GM18502 (cell line): ENCODE measurements around the gene KIF4A.

Experiments used
- ATAC-seq: cut with Tn5 transposase; IDR thresholded peaks from one replicate; pipeline ENCODE4 v1.9.1; 2021; ENCODE audit warnings: mild to moderate bottlenecking; ENCODE audit not compliant: unreplicated experiment, poor library complexity

Gene KIF4A

GRCh38 chrX:70434352-70434866, 144.5 kb downstream of the KIF4A start:
- peak; percentile 69 for ATAC-seq

DNA sequence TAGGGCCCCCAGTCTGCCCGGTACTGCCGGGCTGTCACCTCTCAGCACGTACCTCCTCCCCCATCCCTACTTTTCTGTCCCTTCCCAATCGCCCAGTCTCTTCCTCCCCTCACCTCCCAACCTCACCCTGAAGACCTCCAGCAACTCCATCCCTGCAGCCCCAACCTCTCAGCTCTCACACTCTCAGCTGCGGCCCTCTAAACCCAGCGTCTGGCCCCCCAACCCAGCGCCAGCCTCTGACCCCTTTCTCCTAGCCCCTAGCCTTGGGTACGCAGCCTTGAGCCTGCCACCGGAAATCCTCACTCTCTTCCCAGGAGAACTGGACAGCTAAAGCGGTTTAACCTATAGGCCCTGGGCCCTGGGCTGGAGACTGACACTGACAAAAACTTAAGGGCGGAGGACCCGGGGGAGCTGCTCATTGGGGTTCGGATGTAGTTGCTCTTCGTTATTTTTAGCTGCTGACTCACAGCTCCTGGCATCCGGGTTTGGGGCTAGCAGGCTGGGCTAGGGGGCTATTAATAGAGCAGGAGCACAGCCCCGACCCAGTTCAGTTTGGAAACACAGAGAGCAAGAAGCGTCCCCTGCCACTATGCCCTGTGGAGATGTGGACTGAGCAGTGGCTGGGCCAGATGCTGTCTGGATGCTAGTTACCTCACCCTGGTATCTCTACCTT, 145.1 kb downstream of the KIF4A start:
- ATAC-seq = no peak

DNA sequence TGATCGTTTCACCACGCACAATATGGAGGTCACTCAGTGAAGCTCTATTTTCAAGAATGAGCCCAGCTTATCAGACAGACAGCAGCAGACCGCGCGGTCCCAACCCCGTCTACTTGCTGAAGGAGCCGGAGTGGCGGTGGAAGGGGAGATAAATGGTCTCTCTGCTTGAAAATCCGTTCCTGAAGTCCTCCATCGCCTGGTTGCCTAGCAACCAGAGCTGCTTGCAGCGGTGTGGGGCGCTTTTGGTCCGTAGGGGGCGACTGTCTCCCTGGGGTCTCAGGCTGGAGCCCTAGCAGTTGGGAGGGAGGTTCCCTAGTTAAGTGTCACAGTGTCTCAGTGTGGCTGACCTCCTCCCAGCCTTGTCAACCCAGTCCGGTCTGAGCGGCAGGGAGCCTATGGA, 146.4 kb downstream of the KIF4A start:
- ATAC-seq = no peak

GRCh38 chrX:70437011-70437410, 147.1 kb downstream of the KIF4A start:
- no peak for ATAC-seq

GRCh38 chrX:70437921-70438665, 148.2 kb downstream of the KIF4A start:
- no peak for ATAC-seq

GRCh38 chrX:70439016-70439415, 149.1 kb downstream of the KIF4A start:
- no peak for ATAC-seq

GRCh38 chrX:70442224-70442623, 152.3 kb downstream of the KIF4A start:
- ATAC-seq = no peak

DNA sequence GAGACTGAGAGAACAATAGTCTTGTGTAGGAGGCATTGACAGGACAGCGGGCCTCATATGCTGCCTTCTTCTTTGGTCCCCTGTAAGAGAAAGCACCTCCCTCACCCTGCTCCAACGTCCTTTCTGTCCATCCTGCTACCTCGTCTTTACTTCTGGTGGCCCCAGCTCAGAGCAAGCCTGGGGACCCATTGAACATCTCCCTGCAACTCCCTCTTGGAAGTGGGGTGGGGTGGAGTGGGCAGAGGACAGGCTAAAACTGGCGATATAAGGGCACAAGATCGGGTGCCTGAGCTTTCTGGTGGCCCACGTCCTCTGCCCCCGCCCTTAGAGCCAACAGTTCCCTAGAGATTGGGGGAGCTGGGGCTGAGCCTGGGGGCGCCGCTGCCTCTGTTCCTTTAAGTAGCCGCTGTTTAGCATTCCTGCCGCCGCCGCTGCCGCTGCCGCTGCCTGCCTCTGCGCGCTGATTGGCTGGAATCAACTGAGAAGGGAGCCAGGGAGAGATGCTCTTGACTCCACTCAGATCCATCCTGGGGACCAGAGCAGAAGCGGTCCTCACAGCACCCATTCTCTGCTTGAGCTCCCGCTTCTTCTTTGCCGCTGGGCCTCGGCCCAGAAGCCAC, 154.5 kb downstream of the KIF4A start, which contains the start of gene DLG3:
DLG3 (plus strand) TSS at position 510 of the 620 bp plus-strand sequence. CDS start 367 bp downstream, outside the sequence.
- no peak for ATAC-seq

GRCh38 chrX:70444946-70445656, 155.2 kb downstream of the KIF4A start:
- ATAC-seq = no peak

DNA sequence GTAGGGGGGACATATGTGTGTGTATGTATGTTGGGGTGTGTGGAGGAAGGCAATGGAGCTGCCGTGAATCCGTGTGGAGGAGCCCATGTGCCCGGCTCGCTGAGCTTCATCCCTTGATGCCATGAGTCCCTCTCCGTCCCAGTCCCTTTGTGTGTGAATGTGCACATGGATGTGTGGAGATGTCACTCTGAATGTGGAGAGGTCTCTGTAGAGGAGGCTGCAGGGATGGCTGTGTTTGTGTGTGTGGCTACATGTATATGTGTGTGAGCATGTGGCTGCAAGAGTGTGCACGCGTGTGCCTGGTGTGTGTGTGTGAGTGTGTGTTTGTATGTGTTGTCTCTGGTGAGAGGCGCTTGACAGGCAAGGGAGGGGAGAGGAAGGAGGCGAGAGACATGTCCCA, 156.0 kb downstream of the KIF4A start:
- no peak for ATAC-seq

- ATAC-seq = no peak
Measured at GRCh38 chrX:70446380-70447350, 156.8 kb downstream of the KIF4A start.

DNA sequence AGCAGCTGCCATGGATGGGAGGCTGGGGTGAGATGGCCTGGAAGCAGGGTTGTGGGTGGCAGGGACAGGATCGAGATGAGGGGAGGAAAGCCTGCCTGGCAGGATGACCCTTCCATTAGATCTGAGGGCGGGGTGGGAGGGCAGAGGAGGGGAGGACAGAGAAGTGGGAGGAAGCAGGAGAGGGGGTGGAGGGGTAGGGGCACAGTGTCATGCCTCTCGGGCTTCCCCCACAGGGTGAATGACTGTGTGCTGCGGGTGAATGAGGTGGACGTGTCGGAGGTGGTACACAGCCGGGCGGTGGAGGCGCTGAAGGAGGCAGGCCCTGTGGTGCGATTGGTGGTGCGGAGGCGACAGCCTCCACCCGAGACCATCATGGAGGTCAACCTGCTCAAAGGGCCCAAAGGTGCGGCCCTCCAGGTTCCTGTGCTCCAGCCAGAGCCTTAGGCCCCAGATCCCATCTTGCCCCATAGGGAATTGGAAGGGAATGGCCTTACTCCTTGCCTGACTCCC, 159.6 kb downstream of the KIF4A start:
- no peak for ATAC-seq

DNA sequence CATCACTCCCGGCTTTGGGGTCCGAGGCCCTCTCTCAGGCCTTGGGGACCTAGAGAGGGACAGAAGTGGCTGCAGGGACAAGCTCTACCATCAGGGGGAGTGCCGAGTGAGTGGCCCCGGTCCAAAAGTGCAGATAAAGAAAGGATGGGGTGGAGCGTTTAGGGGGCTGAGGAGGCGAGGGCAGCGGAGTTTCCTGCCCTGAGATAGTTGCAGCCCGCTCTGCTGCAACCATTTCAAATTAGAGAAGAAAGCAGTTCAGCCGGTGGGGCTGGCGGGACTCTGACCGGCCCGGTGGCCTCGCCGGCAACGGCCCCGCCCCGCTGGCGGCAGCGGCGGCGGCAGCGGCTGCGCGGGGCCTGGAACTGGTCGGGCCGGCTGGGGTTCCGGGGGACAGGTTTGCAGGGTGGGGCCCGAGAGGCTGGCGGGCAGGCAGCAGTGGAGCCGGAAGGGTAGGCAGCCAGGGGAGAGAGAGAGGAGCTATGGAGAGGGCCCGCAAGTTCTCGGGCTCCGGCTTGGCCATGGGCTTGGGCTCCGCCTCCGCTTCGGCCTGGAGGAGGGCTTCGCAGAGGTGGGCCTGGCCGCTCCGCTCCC, 162.3 kb downstream of the KIF4A start:
- peak; percentile 45 for ATAC-seq

- no peak for ATAC-seq
Measured at GRCh38 chrX:70453024-70453618, 163.2 kb downstream of the KIF4A start.

DNA sequence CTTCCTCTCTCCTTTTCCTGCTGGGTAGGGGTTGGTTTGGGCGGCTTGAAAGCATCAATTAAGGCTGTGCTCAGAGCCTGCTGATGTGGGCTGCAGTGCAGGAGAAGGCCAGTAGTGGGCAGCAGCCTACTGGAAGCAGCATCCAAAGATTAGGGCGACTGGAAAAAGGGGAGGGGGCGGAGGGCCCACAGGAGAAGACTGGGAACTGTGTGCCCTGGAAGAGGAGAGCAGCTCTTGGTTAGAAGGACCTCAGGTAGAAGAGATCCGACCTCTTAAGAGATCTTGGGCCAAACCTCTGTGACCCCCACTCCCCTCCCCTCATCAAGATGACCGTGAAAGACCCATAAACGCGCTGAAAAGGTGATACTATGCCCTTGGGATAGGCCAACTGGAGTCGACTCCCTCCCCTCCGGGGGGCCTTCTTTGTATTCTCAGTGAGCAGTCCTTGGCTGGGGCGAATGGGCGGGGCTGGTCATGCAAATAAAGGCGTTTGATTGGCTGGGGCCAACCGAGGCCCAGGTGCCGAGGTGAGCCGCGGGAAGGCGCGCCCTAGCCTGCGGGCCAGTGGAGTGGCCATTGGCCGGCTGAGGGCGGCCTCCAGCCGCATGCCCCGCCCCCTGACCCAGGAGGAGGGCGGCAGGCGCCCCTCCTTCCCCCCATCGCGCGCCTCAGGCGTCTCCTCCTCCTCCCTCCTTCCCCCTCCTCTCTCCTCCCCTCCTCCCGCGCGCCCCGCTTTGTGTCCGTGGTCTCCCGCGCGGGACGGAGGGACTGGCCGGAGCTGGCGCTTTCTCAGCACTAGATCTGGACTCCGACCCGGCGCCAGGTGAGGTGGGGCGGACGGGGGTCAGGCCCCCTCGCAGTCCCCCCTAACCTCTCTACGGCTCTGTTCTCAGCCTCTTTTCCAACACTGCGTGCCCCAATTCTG, 164.8 kb downstream of the KIF4A start:
- peak; percentile 58 for ATAC-seq

DNA sequence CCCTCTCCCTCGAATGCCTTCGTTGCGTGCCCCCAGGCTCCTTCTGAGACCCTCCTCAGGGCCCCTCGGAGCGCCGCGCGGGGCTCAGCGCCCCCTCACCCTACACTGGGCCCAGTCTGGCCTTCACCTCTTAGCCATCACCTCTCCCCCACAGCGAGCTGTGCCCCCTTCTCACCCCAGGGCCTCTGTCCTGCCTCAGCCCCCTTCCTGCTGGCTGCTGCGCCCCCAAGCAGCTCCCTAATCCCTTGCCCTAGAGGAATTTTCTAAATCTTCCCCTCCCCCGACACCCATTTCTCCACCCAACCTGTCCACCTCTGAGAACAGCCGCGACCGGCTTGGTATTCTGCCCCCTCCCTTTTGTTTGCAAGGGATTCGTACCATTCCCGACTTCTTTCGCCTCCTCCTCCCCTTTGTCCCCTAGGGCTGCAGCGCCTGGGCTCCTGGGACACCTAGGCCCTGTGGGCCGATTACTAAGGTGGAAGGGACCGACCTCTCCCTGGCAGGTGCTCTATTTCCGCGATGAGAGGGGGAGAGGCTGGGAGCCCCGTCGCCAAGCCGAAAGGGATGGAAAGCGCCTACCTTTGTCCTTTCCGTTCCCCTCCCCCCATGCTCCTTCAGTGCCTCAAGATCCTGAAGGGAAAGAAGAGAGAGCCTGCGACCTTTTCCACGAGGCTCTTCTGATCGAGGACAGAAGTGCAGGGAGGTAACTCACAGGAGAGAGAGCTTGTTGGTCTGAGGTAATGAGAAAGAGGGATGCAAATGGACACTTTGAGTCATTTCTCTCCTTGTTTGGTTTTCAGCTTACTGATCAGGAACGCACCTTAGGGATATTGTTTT, 165.7 kb downstream of the KIF4A start:
- ATAC-seq = peak; percentile 34

GRCh38 chrX:70456256-70456655, 166.4 kb downstream of the KIF4A start:
- ATAC-seq = peak; percentile 30
